Cardiac fibroblast (primary cell): ENCODE data around the gene EPHA5.

Experiments used
- DNase-seq, 2 donors: peaks; one replicate each; pipeline versions ENCODE4 v3.0.0 to v3.0.0-alpha.2; 2010; ENCODE audit warnings: low read depth in 2 of 2
- H3K4me3 ChIP-seq, 2 donors: replicated peaks in 1 of 2; 1 replicate in 1 of 2; 2 replicates in 1 of 2; pipeline ENCODE4 v1.5.1; 2011; ENCODE audit warnings: low read depth in 2 of 2, low read length in 2 of 2, mild to moderate bottlenecking in 2 of 2, moderate library complexity in 1 of 2
- TF ChIP-seq, protein P1 (sequence below): IDR thresholded peaks from one replicate; pipeline ENCODE4 v1.5.1; 2011; ENCODE audit warnings: low read depth, mild to moderate bottlenecking, low read length, inconsistent platforms

Gene EPHA5

DNA sequence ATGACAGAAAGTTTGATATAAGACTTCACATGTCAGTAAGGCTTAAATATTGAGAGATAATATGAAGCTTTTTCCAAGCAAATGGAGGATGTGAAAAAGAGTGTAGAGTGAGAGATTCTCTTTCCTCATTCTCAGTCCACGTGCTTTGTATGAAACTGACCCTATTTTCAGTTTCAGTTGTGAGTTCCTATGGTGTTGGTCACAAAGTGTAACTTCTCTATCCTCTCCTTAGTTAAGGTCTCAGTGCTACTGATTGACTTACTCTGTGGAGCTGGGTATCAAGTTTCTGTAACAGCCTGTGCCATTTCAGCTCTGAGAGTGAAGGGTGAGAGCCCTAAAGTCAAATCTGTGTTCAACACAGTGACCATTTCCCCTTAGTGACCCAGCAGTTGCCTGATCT is 277.2 kb downstream of the EPHA5 start:
- no peak for DNase-seq
- H3K4me3 ChIP-seq = no peak overlapping the region
- TF ChIP-seq, protein P1, sequence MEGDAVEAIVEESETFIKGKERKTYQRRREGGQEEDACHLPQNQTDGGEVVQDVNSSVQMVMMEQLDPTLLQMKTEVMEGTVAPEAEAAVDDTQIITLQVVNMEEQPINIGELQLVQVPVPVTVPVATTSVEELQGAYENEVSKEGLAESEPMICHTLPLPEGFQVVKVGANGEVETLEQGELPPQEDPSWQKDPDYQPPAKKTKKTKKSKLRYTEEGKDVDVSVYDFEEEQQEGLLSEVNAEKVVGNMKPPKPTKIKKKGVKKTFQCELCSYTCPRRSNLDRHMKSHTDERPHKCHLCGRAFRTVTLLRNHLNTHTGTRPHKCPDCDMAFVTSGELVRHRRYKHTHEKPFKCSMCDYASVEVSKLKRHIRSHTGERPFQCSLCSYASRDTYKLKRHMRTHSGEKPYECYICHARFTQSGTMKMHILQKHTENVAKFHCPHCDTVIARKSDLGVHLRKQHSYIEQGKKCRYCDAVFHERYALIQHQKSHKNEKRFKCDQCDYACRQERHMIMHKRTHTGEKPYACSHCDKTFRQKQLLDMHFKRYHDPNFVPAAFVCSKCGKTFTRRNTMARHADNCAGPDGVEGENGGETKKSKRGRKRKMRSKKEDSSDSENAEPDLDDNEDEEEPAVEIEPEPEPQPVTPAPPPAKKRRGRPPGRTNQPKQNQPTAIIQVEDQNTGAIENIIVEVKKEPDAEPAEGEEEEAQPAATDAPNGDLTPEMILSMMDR = no peak

DNA sequence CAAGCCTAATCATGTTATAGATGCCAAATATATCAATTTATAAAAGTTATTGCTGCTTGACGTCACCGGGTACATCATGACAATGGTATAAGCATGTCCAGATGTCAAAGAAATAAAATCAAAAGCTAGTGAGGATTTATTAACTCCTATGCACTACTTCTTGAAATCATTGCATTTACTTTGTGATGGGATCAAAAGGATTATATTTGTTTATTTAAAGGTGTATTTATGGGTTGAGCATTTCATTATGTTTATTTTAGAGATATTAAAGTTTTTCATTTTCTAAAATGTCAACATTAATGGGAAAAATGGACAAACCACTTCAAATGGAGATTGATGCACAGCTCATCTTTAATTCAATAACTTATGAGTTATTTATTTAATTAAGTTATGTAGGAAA is 277.8 kb downstream of the EPHA5 start:
- no peak for DNase-seq
- H3K4me3 ChIP-seq = no peak overlapping the region
- TF ChIP-seq, protein P1 = no peak

DNA sequence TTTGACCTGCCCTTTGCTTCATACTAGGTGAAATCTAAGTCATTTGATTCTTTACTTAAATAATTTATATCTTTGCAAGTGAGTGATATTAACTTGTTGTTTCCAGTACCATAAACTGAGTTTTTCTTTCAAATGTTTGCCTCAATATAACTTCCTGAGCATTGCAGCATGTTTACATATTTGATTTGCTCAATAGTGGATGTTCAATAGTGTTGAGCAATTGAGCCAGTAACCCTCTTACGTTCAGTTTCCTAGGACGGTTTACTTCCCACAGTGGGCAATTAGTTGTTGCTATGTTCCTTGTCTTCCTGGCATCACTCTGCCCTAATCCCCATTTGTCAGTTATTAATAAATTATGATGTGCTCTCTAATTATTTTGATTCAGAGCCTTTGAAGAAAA is 278.5 kb downstream of the EPHA5 start:
- no peak for DNase-seq
- TF ChIP-seq, protein P1 = no peak

DNA sequence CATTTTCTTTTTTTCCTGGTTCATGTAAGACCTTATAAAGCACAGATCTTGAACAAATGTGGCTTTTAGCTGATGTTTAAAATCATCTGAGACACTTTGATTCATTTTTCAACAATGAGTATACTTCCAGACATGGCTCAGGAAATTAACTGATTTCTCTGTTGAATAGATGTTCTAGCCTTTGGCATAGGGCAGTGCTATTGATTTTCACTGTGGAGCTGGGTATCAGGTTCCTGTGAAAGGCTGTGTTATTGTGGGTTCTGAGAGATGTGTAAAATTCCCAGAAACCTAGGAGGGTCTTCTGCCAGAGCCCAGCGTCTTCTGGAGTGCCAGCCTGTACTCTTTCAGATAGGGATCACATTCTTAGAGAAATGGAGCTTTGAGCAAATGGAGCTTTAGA is 278.9 kb downstream of the EPHA5 start:
- H3K4me3 ChIP-seq = no peak overlapping the region
- TF ChIP-seq, protein P1 = no peak

More for the DNA sequence above, 278.5 kb downstream of the EPHA5 start:
- no peak overlapping the region for H3K4me3 ChIP-seq

DNA sequence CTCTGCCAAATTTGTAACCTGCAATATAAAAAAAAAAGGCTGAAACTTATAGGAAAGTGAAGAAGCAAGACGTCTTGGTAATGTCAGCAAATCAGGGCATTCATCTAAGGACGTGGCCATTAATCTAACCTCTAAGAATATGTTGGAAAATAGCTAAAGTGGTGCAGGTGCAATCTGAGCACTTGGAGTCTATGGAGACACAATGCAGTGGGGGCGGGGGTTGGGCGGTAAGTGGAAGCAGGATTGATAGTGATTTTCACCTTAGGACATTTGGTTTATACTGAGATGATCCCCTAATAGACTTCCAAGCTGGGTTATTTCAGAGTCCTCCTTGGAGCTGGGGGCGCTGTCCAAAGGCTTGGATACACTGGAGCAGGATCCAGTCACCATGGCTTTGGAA is 283.4 kb downstream of the EPHA5 start:
- TF ChIP-seq, protein P1 = no peak
- DNase-seq = no peak
- no peak overlapping the region for H3K4me3 ChIP-seq

More for the DNA sequence above, 278.9 kb downstream of the EPHA5 start:
- no peak for DNase-seq

DNA sequence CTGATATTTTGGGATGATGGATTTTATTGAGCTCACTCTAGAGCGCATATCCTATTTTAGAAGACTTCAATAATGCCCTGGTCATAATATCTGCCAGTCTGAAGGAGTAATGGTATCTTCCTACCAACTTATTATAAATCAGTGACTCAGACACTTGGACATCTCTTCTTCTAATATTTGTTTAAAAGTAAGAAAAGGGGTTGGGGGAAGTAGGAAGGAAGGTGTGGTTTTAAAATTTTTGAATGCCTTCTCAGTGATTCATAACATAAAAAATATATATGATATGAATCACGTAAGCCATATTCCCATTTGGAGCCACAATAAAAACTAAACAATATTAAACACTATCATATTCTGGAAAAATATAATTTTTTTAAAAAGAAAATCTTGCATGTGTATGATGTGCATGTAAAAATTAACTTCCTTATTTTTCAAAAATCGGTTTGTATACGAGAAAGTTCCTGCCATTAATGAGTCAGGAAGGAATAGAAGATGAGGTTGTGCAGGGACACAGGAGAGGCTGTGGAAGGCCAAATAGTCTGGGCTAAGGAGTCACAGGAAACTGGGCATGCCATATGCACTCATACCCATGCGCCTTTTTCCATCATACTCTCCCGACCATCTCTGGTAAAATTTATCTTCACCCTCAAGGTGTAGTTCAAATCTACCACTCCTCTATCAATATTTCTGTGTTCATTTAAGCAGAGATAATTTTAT is 286.5 kb downstream of the EPHA5 start:
- no peak overlapping the region for H3K4me3 ChIP-seq
- DNase-seq = peak in 1 of 2 donors; percentile 65
- TF ChIP-seq, protein P1 = no peak

DNA sequence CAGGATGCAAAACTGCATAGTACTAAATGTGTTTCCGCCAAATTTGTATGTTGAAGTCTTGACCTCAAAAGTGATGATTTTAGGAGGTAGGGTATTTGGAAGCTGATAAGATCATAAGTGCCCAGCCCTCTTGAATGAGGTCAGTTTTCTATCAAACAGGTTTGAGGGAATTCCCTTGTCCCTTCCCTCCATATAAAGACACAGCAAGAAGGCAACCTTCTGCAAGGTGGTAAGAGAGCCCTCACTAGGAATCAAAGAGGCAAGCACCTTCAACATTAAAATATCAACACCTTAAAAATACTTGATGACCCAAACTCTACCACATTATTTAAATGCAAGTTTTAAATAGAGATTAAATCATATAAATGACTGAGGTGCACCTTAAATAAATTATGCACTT is 288.6 kb downstream of the EPHA5 start:
- TF ChIP-seq, protein P1 = no peak
- no peak overlapping the region for H3K4me3 ChIP-seq
- DNase-seq = no peak
